H7 (cell line): Measurements from ENCODE around the gene NKX2-3. TPM values are rescaled to one million over a fixed set of nuclear protein-coding genes. Genes with fewer than 3 reads are reported as not detected.

Experiments
- DNase-seq: peaks from one replicate; pipeline ENCODE4 v3.0.0; 2012
- H3K27me3 ChIP-seq: 2 replicates; pipeline ENCODE4 v1.6.0; 2011; ENCODE audit warnings: mild to moderate bottlenecking, low read length; ENCODE audit not compliant: control insufficient read depth, insufficient read depth
- H3K36me3 ChIP-seq: replicated peaks from 2 replicates; pipeline ENCODE4 v1.5.1; 2011; ENCODE audit warnings: low read length; ENCODE audit not compliant: control insufficient read depth, insufficient read depth
- H3K4me3 ChIP-seq: 2 replicates; pipeline ENCODE4 v1.5.1; 2011; ENCODE audit warnings: low read depth, mild to moderate bottlenecking, control low read depth, low read length, moderate library complexity; ENCODE audit not compliant: insufficient read depth
- total RNA-seq: library from RNA; depleted of rRNA; stranded (reverse); fragments of >200 nt; shearing (Covaris generic); gene quantifications from 2 replicates; pipeline ENCODE4 v1.2.3, GENCODE V29; 2014; rRNA removed

NKX2-3 gene
- total RNA-seq, 1 experiment from 2014 or later = not detected

GRCh38 chr10:99569961-99570360, 37.2 kb downstream of the NKX2-3 start:
- no peaks in the 10 kb centered on the region for H3K36me3 ChIP-seq
- no peak overlapping the region for H3K4me3 ChIP-seq
- H3K27me3 ChIP-seq = no peaks in the 10 kb centered on the region
- DNase-seq = no peak

- Histone ChIP-seq H3K4me3 (no peak overlapping the region), H3K27me3 (no peaks in the 10 kb centered on the region), H3K36me3 (no peaks in the 10 kb centered on the region)
- no peak for DNase-seq
Observed at GRCh38 chr10:99571816-99572215, 39.1 kb downstream of the NKX2-3 start.

DNA sequence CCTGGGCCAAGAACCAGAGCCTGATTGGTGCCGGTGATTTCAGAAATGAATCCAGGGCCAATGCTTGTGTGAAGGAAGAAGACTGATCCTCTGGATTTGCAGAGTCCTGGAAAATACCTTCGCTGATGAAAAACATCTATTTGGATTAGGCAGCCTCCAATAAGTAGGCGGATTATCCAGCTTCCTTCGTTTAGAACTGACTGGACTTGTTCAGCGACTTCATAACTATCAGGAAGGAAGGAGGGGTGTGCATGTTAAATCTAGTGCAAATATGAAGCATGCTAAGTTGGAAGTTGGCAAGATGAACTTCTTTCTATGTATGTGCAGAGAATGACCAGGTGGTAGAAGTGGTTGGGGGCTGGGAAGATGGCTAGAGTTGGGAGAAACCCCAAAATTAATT, 41.0 kb downstream of the NKX2-3 start:
- no peak for DNase-seq
- Histone ChIP-seq H3K36me3 (no peaks in the 10 kb centered on the region), H3K27me3 (no peaks in the 10 kb centered on the region), H3K4me3 (no peak overlapping the region)

DNA sequence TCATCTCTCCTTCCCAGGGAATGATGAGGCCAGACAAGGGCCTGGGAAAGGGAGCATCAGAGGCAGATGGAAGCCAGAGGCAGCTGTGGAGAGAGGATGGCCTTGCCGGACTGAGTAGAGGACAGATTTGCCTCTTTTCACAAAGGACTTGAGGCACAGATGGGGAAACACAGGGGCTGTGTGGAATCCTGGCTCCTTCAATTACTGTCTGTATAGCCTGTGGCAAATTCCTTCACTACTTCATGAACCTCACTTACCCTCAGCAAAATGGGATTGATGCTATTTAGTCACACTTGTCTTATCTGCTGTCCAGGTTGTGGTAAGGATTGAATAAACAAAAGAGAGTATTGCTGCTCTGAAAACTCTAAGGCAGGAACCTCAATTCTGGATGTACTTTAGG, 47.2 kb downstream of the NKX2-3 start:
- no peak overlapping the region for H3K4me3 ChIP-seq
- H3K36me3 ChIP-seq = no peaks in the 10 kb centered on the region
- H3K27me3 ChIP-seq = no peaks in the 10 kb centered on the region
- no peak for DNase-seq

GRCh38 chr10:99582255-99582770, 49.6 kb downstream of the NKX2-3 start:
- DNase-seq = no peak
- Histone ChIP-seq H3K4me3 (no peak overlapping the region), H3K36me3 (no peaks in the 10 kb centered on the region), H3K27me3 (no peaks in the 10 kb centered on the region)

DNA sequence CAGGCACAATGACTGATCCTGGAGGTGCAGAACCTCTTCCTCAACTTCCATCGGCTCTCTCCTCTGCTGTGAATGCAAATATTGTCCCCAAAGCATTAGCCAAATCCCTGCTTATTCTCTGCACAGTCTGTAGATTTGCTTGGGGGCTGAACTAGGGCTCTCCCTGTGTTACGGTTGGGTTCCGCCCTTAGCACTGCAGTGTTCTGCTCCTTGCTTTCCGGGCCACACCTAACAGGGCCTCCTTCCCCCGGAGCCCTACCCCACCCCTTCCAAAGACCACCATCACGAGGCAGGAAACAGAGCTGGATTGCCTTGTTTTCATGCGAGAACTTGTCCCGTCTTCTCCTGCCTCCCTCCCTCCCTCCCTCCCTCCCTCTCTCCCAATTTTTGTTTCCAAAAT, 50.9 kb downstream of the NKX2-3 start:
- no peak for DNase-seq
- no peaks in the 10 kb centered on the region for H3K36me3 ChIP-seq
- no peaks in the 10 kb centered on the region for H3K27me3 ChIP-seq
- H3K4me3 ChIP-seq = no peak overlapping the region

Other genes starting within 250 kb of the NKX2-3 start
- gene CNNM1, start 203.6 kb upstream of the NKX2-3 start, total RNA-seq = 0.52 and 0.66 TPM in 2 replicates
- 35.4 and 48.2 TPM in 2 replicates for gene GOT1, start 102.3 kb upstream of the NKX2-3 start, total RNA-seq
- gene SLC25A28, start 87.5 kb downstream of the NKX2-3 start, total RNA-seq = 21.5 and 24.0 TPM in 2 replicates
- 8.2 and 8.6 TPM in 2 replicates for gene ENTPD7, start 126.6 kb downstream of the NKX2-3 start, total RNA-seq
- 41.7 and 58.4 TPM in 2 replicates for gene COX15, start 199.2 kb downstream of the NKX2-3 start, total RNA-seq
- 23.6 and 29.4 TPM in 2 replicates for gene CUTC, start 199.3 kb downstream of the NKX2-3 start, total RNA-seq
- 0.14 and 0.44 TPM in 2 replicates for gene ABCC2, start 249.7 kb downstream of the NKX2-3 start, total RNA-seq